ENCODE measurements around the gene ANKRD11. TPM values are rescaled to one million over a fixed set of nuclear protein-coding genes. Genes with fewer than 3 reads are reported as not detected.

The ANKRD11 gene
- total RNA-seq, 1 donor from 2014 or later, result 209 TPM

GRCh38 chr16:89359264-89360147 is 130.9 kb downstream of the ANKRD11 start:
- H3K27ac Mint-ChIP-seq (ENCODE audit: unreplicated experiment), result no peak overlapping the region
- peaks cover 60% of the 10 kb centered on the region for H3K4me1 Mint-ChIP-seq (ENCODE audit: unreplicated experiment)
- DNase-seq (ENCODE audit: extremely low spot score, unreplicated experiment), result no peak
- TF ChIP-seq, protein P1, sequence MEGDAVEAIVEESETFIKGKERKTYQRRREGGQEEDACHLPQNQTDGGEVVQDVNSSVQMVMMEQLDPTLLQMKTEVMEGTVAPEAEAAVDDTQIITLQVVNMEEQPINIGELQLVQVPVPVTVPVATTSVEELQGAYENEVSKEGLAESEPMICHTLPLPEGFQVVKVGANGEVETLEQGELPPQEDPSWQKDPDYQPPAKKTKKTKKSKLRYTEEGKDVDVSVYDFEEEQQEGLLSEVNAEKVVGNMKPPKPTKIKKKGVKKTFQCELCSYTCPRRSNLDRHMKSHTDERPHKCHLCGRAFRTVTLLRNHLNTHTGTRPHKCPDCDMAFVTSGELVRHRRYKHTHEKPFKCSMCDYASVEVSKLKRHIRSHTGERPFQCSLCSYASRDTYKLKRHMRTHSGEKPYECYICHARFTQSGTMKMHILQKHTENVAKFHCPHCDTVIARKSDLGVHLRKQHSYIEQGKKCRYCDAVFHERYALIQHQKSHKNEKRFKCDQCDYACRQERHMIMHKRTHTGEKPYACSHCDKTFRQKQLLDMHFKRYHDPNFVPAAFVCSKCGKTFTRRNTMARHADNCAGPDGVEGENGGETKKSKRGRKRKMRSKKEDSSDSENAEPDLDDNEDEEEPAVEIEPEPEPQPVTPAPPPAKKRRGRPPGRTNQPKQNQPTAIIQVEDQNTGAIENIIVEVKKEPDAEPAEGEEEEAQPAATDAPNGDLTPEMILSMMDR (IDR thresholded peaks at IDR 0.05), result no peak
- no peak overlapping the region for H3K4me3 Mint-ChIP-seq (ENCODE audit: unreplicated experiment)
- no peaks in the 10 kb centered on the region for H3K9me3 Mint-ChIP-seq (ENCODE audit: unreplicated experiment)
- no peaks in the 10 kb centered on the region for H3K27me3 Mint-ChIP-seq (ENCODE audit: unreplicated experiment)
- H3K36me3 Mint-ChIP-seq (ENCODE audit: unreplicated experiment), result peaks cover 4% of the 10 kb centered on the region

GRCh38 chr16:89358030-89359005 is 132.0 kb downstream of the ANKRD11 start:
- peaks cover 58% of the 10 kb centered on the region for H3K4me1 Mint-ChIP-seq (ENCODE audit: unreplicated experiment)
- H3K9me3 Mint-ChIP-seq (ENCODE audit: unreplicated experiment), result no peaks in the 10 kb centered on the region
- no peak overlapping the region for H3K27ac Mint-ChIP-seq (ENCODE audit: unreplicated experiment)
- no peak overlapping the region for H3K4me3 Mint-ChIP-seq (ENCODE audit: unreplicated experiment)
- DNase-seq (ENCODE audit: extremely low spot score, unreplicated experiment), result no peak
- H3K36me3 Mint-ChIP-seq (ENCODE audit: unreplicated experiment), result peaks cover 4% of the 10 kb centered on the region
- TF ChIP-seq, protein P1 (IDR thresholded peaks at IDR 0.05), result no peak
- no peaks in the 10 kb centered on the region for H3K27me3 Mint-ChIP-seq (ENCODE audit: unreplicated experiment)

DNA sequence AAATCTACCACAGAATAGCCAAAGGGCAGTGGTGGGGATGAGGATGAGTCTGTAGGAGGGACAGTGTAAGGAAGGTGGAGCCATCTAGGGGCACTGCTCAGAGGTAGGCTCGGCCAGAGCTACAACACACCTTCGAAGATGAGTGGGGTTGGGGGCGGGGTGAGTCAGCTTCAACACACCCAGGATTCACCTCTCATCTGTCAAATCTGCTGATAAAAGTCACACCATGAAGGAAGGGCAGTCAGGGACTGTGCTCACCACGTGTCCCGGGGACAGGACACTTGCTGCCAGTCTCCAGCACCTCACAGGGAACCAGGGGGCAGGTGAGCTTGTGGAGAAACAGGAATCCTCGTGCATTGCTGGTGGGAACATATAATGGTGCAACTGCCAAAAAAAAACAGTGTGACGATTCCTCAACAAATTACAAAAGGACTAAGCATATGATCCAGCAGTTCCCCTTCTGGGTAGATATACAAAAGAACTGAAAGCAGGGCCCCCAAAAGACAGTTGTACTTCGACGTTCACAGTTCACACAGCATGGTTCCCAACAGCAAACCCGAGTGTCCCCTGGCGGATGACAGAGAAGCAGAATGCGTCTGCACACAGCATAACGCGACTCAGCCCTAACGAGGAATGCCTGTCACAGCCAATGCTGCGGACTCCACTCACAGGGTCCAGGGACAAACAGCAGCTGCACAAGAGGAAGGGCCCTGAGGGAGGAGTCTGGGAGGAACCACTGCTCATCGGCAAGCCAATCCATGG is 133.1 kb downstream of the ANKRD11 start:
- no peak overlapping the region for H3K4me3 Mint-ChIP-seq (ENCODE audit: unreplicated experiment)
- H3K9me3 Mint-ChIP-seq (ENCODE audit: unreplicated experiment), result no peaks in the 10 kb centered on the region
- H3K27ac Mint-ChIP-seq (ENCODE audit: unreplicated experiment), result no peak overlapping the region
- H3K4me1 Mint-ChIP-seq (ENCODE audit: unreplicated experiment), result peaks cover 63% of the 10 kb centered on the region
- no peaks in the 10 kb centered on the region for H3K27me3 Mint-ChIP-seq (ENCODE audit: unreplicated experiment)
- TF ChIP-seq, protein P1 (IDR thresholded peaks at IDR 0.05), result no peak
- no peak for DNase-seq (ENCODE audit: extremely low spot score, unreplicated experiment)
- H3K36me3 Mint-ChIP-seq (ENCODE audit: unreplicated experiment), result peaks cover 8% of the 10 kb centered on the region

DNA sequence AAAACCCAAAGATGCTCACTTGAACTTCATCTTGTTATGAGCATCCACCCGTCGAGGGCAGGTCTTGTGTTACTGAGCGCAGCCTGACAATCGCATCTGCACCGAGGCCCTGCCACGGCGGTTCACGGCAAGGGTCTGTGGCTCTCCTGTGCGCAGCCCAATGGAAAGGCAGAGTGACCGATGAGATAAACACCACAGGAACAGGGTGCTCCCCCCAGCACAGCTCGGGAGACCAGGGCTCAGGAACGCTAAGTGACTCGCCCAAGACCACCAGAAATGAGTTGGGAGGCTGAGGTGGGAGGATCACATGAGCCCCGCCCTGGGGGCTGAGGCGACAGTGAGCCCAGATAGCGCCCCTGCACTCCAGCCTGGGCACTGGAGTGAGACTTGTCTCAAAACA is 134.7 kb downstream of the ANKRD11 start:
- Mint-ChIP-seq H3K9me3 (ENCODE audit: unreplicated experiment) (no peaks in the 10 kb centered on the region), H3K4me3 (ENCODE audit: unreplicated experiment) (no peak overlapping the region), H3K4me1 (ENCODE audit: unreplicated experiment) (peaks cover 56% of the 10 kb centered on the region), H3K27ac (ENCODE audit: unreplicated experiment) (no peak overlapping the region), H3K36me3 (ENCODE audit: unreplicated experiment) (peaks cover 11% of the 10 kb centered on the region), H3K27me3 (ENCODE audit: unreplicated experiment) (no peaks in the 10 kb centered on the region)
- DNase-seq (ENCODE audit: extremely low spot score, unreplicated experiment), result no peak
- TF ChIP-seq, protein P1 (IDR thresholded peaks at IDR 0.05), result no peak

Measured in osteocyte (in vitro differentiated cells).